CD14-positive monocyte (primary cell): ENCODE data around the gene PRPF40B. TPM values are rescaled to one million over a fixed set of nuclear protein-coding genes. Genes with fewer than 3 reads are reported as not detected.

Source experiments
- DNase-seq, 3 donors: peaks; one replicate each; pipeline ENCODE4 v3.0.0-alpha.2; 2011 to 2022
- H2AFZ ChIP-seq: 2 replicates; pipeline ENCODE4 v1.6.0; 2012; ENCODE audit warnings: mild to moderate bottlenecking, low read depth, low read length, inconsistent platforms; ENCODE audit not compliant: insufficient read depth, poor library complexity, severe bottlenecking
- H3K27ac ChIP-seq, 2 donors: 1 replicate in 1 of 2; 2 replicates in 1 of 2; pipeline ENCODE4 v1.5.1; 2012 to 2013; ENCODE audit warnings: low read length in 2 of 2, control low read depth in 1 of 2, inconsistent platforms in 1 of 2, low read depth in 1 of 2, mild to moderate bottlenecking in 1 of 2
- H3K27me3 ChIP-seq, 2 donors: one replicate each; pipeline versions ENCODE4 v1.6.0 to v1.6.1; 2011 to 2013; ENCODE audit warnings: low read length in 2 of 2; ENCODE audit not compliant: control insufficient read depth in 2 of 2, insufficient read depth in 2 of 2
- H3K36me3 ChIP-seq, 2 donors: replicated peaks in 1 of 2; 1 replicate in 1 of 2; 2 replicates in 1 of 2; pipeline versions ENCODE4 v1.5.1 to v1.6.1; 2012 to 2013; ENCODE audit warnings: low read length in 2 of 2, control low read depth in 1 of 2, inconsistent platforms in 1 of 2, mild to moderate bottlenecking in 1 of 2; ENCODE audit not compliant: insufficient read depth in 2 of 2, control insufficient read depth in 1 of 2
- H3K4me1 ChIP-seq, 2 donors: 1 replicate in 1 of 2; 2 replicates in 1 of 2; pipeline versions ENCODE4 v1.5.1 to v1.6.1; 2012 to 2013; ENCODE audit warnings: low read length in 2 of 2, control low read depth in 1 of 2, inconsistent platforms in 1 of 2, mild to moderate bottlenecking in 1 of 2, moderate library complexity in 1 of 2; ENCODE audit not compliant: insufficient read depth in 2 of 2, control insufficient read depth in 1 of 2
- H3K4me2 ChIP-seq: replicated peaks from 2 replicates; pipeline ENCODE3; 2012; ENCODE audit warnings: low read length, moderate library complexity, mild to moderate bottlenecking; ENCODE audit not compliant: poor library complexity, severe bottlenecking; ENCODE audit errors: extremely low read depth
- H3K4me3 ChIP-seq, 3 experiments: fragments of 200-600 bp in 1 of 3; sonication (generic) in 1 of 3; replicated peaks in 1 of 3; 1 replicate in 2 of 3; 2 replicates in 1 of 3; pipeline ENCODE4 v1.5.1; 2011 to 2013; ENCODE audit warnings: low read length in 3 of 3, mild to moderate bottlenecking in 3 of 3, control low read depth in 2 of 3, low read depth in 2 of 3, inconsistent platforms in 1 of 3, moderate library complexity in 1 of 3
- H3K79me2 ChIP-seq: 2 replicates; pipeline ENCODE4 v1.6.0; 2012; ENCODE audit warnings: mild to moderate bottlenecking, control low read depth, inconsistent platforms, low read length, moderate library complexity; ENCODE audit not compliant: insufficient read depth
- H3K9ac ChIP-seq: 2 replicates; pipeline ENCODE4 v1.6.0; 2017; ENCODE audit warnings: low read length, mild to moderate bottlenecking; ENCODE audit not compliant: insufficient read depth, poor library complexity, severe bottlenecking
- H3K9me3 ChIP-seq, 2 donors: replicated peaks in 1 of 2; 1 replicate in 1 of 2; 2 replicates in 1 of 2; pipeline versions ENCODE4 v1.5.1 to v1.6.1; 2012 to 2013; ENCODE audit warnings: low read length in 2 of 2, control low read depth in 1 of 2; ENCODE audit not compliant: control insufficient read depth in 1 of 2, insufficient read depth in 1 of 2
- H4K20me1 ChIP-seq: 2 replicates; pipeline ENCODE4 v1.6.0; 2012; ENCODE audit warnings: mild to moderate bottlenecking, low read length, control low read depth, moderate library complexity; ENCODE audit not compliant: insufficient read depth
- H3K27ac Mint-ChIP-seq, 7 donors: one replicate each; pipeline ENCODE4 v1.8.0; 2020; ENCODE audit warnings: mild to moderate bottlenecking in 7 of 7, mixed read lengths in 7 of 7, moderate library complexity in 6 of 7, inconsistent platforms in 2 of 7
- H3K27me3 Mint-ChIP-seq, 3 donors: one replicate each; pipeline ENCODE4 v1.8.0; 2021 to 2022; ENCODE audit warnings: low read depth in 3 of 3, mild to moderate bottlenecking in 3 of 3, mixed read lengths in 3 of 3, moderate library complexity in 3 of 3, inconsistent platforms in 1 of 3
- H3K36me3 Mint-ChIP-seq, 2 donors: one replicate each; pipeline ENCODE4 v1.8.0; 2020; ENCODE audit warnings: mixed read lengths in 2 of 2, inconsistent platforms in 1 of 2, mild to moderate bottlenecking in 1 of 2
- H3K4me1 Mint-ChIP-seq: one replicate; pipeline ENCODE4 v1.8.0; 2020; ENCODE audit warnings: mild to moderate bottlenecking, mixed read lengths
- H3K4me3 Mint-ChIP-seq, 2 donors: one replicate each; pipeline ENCODE4 v1.8.0; 2020; ENCODE audit warnings: mild to moderate bottlenecking in 2 of 2, mixed read lengths in 2 of 2, moderate library complexity in 1 of 2
- H3K9me3 Mint-ChIP-seq, 7 donors: one replicate each; pipeline ENCODE4 v1.8.0; 2020 to 2022; ENCODE audit warnings: mixed read lengths in 7 of 7, mild to moderate bottlenecking in 6 of 7, moderate library complexity in 6 of 7, inconsistent platforms in 2 of 7
- CTCF ChIP-seq: fragments of 200-600 bp; IDR thresholded peaks from one replicate; pipeline ENCODE4 v1.8.0; 2022; ENCODE audit warnings: antibody characterized with exemption, mild to moderate bottlenecking
- WGBS: methylation state at CpG from one replicate; pipeline ENCODE4 v1.1.5; 2013; ENCODE audit warnings: missing lambda C conversion rate; ENCODE audit not compliant: insufficient coverage; 5-methylcytosine and 5-hydroxymethylcytosine counted together
- intact Hi-C, 2 donors: fragments of 100-400 bp; cut with micrococcal nuclease; formaldehyde crosslinking; loops; one replicate each; pipeline versions ENCODE4 v1.15.0 to v1.15.1; 2023
- polyA plus RNA-seq, 3 donors: library from polyadenylated mRNA; depleted of rRNA in 1 of 3; unstranded in 2 of 3; stranded (reverse) in 1 of 3; fragments of 300-500 nt in 2 of 3; fragments of >200 nt in 1 of 3; fragmentation: Illumina TruSeq in 2 of 3; gene quantifications; 1 replicate in 2 of 3; 2 replicates in 1 of 3; pipeline ENCODE4 v1.2.3, GENCODE V29; 2012 to 2021

PRPF40B gene
- polyA plus RNA-seq, 3 donors: 0.14 to 1.3 (median 0.57) TPM

GRCh38 chr12:49678711-49679110, 55.4 kb downstream of the PRPF40B start:
- no peak overlapping the region for H2AFZ ChIP-seq
- no peak overlapping the region for H3K27ac ChIP-seq
- H3K79me2 ChIP-seq: no peaks in the 10 kb centered on the region
- no peak for TF ChIP-seq CTCF
- H3K36me3 ChIP-seq: no peaks in the 10 kb centered on the region
- H3K9me3 ChIP-seq: no peaks in the 10 kb centered on the region
- peaks cover 0 to 2% (median 2%) of the 10 kb centered on the region in 3 donors for H3K27me3 Mint-ChIP-seq
- peaks cover 14% of the 10 kb centered on the region for H3K4me1 Mint-ChIP-seq
- H3K9ac ChIP-seq: no peak overlapping the region
- peak overlapping the region in 1 of 7 donors; percentile 11 for H3K27ac Mint-ChIP-seq
- no CpG with 5 or more reads among the region's 3 CpGs for WGBS
- H3K27me3 ChIP-seq: no peaks in the 10 kb centered on the region
- H3K4me3 Mint-ChIP-seq: no peak overlapping the region
- no peaks in the 10 kb centered on the region for H3K36me3 Mint-ChIP-seq
- H3K4me1 ChIP-seq: no peaks in the 10 kb centered on the region
- no peak for DNase-seq
- H3K4me3 ChIP-seq: no peak overlapping the region
- H3K4me2 ChIP-seq: no peak overlapping the region
- H4K20me1 ChIP-seq: no peaks in the 10 kb centered on the region
- intact Hi-C loops: no loop called here
- H3K9me3 Mint-ChIP-seq: no peaks in the 10 kb centered on the region

- H3K79me2 ChIP-seq: no peaks in the 10 kb centered on the region
- no peaks in the 10 kb centered on the region for H3K9me3 ChIP-seq
- no peaks in the 10 kb centered on the region for H3K27me3 ChIP-seq
- no peak for DNase-seq
- H3K4me3 ChIP-seq: no peak overlapping the region
- no peaks in the 10 kb centered on the region for H3K36me3 Mint-ChIP-seq
- H3K4me3 Mint-ChIP-seq: no peak overlapping the region
- H3K36me3 ChIP-seq: no peaks in the 10 kb centered on the region
- peaks cover 10% of the 10 kb centered on the region for H3K4me1 Mint-ChIP-seq
- H3K9me3 Mint-ChIP-seq: no peaks in the 10 kb centered on the region
- no peak overlapping the region for H3K9ac ChIP-seq
- no peak for TF ChIP-seq CTCF
- no peak overlapping the region for H3K27ac ChIP-seq
- H3K27ac Mint-ChIP-seq: no peak overlapping the region
- H3K27me3 Mint-ChIP-seq: peaks cover 0 to 2% (median 0%) of the 10 kb centered on the region in 3 donors
- no peak overlapping the region for H3K4me2 ChIP-seq
- no peaks in the 10 kb centered on the region for H4K20me1 ChIP-seq
- no peaks in the 10 kb centered on the region for H3K4me1 ChIP-seq
- no peak overlapping the region for H2AFZ ChIP-seq
- intact Hi-C loops: no loop called here
- no CpG with 5 or more reads among the region's 1 CpG for WGBS
Observed at GRCh38 chr12:49680075-49680474, 56.7 kb downstream of the PRPF40B start.
